DMS153 treated with DMSO at 0.1 percent for 48 hours (cell line): ENCODE measurements around the gene HIVEP3.

Experiments
- DNase-seq: peaks from one replicate; lab custom pipeline; 2025; ENCODE audit not compliant: unreplicated experiment; lab: John Stamatoyannopoulos, UW

The HIVEP3 gene

GRCh38 chr1:41480204-41481108 lies 438.3 kb downstream of the HIVEP3 start:
- no peak for DNase-seq

GRCh38 chr1:41479808-41480160 lies 438.9 kb downstream of the HIVEP3 start:
- no peak for DNase-seq

GRCh38 chr1:41479000-41479807 lies 439.5 kb downstream of the HIVEP3 start:
- no peak for DNase-seq

- DNase-seq = no peak
Measured at GRCh38 chr1:41478118-41478748, 440.5 kb downstream of the HIVEP3 start.

- DNase-seq = no peak
Measured at GRCh38 chr1:41476807-41477361, 441.8 kb downstream of the HIVEP3 start.

GRCh38 chr1:41475859-41476567 lies 442.7 kb downstream of the HIVEP3 start:
- no peak for DNase-seq

GRCh38 chr1:41475346-41475745 lies 443.4 kb downstream of the HIVEP3 start:
- no peak for DNase-seq

- no peak for DNase-seq
Measured at GRCh38 chr1:41474490-41475271, 444.0 kb downstream of the HIVEP3 start.

GRCh38 chr1:41473738-41474362 lies 444.9 kb downstream of the HIVEP3 start:
- DNase-seq = no peak

GRCh38 chr1:41471658-41472057 lies 447.1 kb downstream of the HIVEP3 start:
- DNase-seq = no peak

- DNase-seq = no peak
Measured at GRCh38 chr1:41469706-41470105, 449.0 kb downstream of the HIVEP3 start.

- no peak for DNase-seq
Measured at GRCh38 chr1:41468122-41468762, 450.5 kb downstream of the HIVEP3 start.

- no peak for DNase-seq
Measured at GRCh38 chr1:41467673-41468072, 451.0 kb downstream of the HIVEP3 start.

- DNase-seq = no peak
Measured at GRCh38 chr1:41466146-41466545, 452.6 kb downstream of the HIVEP3 start.

GRCh38 chr1:41465741-41466140 lies 453.0 kb downstream of the HIVEP3 start:
- no peak for DNase-seq

- DNase-seq = no peak
Measured at GRCh38 chr1:41464885-41465284, 453.8 kb downstream of the HIVEP3 start.

- DNase-seq = no peak
Measured at GRCh38 chr1:41463516-41463915, 455.2 kb downstream of the HIVEP3 start.

- no peak for DNase-seq
Measured at GRCh38 chr1:41462680-41463004, 456.1 kb downstream of the HIVEP3 start.
